GM13977 (cell line): ENCODE measurements around the gene TPGS1.

Experiments
- DNase-seq: peaks from one replicate; pipeline ENCODE4 v3.0.0; 2012; ENCODE audit warnings: low spot score
- in situ Hi-C: fragments of 300-500 bp; cut with MboI; formaldehyde crosslinking; loops from one replicate; pipeline ENCODE4 v1.12.0; 2022; ENCODE audit warnings: low sequenced_read_pairs, low pct_unique_long_range_greater_than_20kb, mixed read lengths, inconsistent platforms; ENCODE audit not compliant: unreplicated experiment
- TF ChIP-seq, protein P1 (sequence below): IDR thresholded peaks from 2 replicates; pipeline ENCODE4 v1.5.1; 2012; ENCODE audit warnings: mild to moderate bottlenecking, control low read depth; ENCODE audit not compliant: insufficient read depth; ENCODE audit errors: extremely low read depth, missing control alignments

The TPGS1 gene

DNA sequence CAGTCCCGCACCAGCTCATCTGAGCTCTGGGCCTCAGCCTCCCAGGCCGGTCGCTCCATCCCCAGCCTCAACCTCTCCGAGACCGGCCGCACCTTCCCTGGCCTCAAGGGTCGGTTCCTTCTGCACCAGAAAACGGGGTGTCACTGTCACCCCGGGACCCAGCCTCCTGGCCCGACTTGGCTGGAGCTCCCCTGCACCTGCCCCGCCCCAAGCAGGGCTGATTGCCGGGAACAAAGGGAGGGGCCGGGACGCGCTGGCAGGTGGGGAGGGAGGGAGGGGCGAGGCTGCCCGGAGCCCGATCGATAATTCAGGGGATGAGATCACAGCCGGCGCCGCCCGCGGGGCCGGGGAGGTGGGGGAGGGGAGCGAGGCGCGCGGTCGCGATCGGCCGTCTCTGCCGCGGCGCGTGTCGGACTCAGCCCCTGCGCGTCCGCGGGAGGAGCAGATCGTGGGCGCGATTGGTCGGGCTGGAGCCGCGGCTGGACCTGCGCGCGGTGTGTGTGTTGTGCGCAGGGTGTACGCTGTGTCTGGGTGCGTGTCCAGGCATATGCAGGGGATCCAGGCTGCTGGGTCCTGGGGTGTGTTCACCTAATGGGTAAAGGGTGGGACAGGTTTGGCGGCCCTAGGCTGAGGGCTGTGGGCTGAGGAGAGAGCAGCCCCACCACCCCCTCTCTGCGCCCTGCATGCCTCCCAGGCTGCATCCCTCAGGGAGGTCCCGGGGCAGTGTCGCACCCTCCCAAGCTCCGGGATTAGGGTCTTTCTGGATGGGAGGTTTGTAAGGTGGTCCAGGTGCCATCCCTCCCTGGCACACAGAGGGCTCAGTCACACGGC, 45.4 kb upstream of the TPGS1 start:
- in situ Hi-C loops: no loop called here
- TF ChIP-seq, protein P1, sequence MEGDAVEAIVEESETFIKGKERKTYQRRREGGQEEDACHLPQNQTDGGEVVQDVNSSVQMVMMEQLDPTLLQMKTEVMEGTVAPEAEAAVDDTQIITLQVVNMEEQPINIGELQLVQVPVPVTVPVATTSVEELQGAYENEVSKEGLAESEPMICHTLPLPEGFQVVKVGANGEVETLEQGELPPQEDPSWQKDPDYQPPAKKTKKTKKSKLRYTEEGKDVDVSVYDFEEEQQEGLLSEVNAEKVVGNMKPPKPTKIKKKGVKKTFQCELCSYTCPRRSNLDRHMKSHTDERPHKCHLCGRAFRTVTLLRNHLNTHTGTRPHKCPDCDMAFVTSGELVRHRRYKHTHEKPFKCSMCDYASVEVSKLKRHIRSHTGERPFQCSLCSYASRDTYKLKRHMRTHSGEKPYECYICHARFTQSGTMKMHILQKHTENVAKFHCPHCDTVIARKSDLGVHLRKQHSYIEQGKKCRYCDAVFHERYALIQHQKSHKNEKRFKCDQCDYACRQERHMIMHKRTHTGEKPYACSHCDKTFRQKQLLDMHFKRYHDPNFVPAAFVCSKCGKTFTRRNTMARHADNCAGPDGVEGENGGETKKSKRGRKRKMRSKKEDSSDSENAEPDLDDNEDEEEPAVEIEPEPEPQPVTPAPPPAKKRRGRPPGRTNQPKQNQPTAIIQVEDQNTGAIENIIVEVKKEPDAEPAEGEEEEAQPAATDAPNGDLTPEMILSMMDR: no peak
- no peak for DNase-seq

DNA sequence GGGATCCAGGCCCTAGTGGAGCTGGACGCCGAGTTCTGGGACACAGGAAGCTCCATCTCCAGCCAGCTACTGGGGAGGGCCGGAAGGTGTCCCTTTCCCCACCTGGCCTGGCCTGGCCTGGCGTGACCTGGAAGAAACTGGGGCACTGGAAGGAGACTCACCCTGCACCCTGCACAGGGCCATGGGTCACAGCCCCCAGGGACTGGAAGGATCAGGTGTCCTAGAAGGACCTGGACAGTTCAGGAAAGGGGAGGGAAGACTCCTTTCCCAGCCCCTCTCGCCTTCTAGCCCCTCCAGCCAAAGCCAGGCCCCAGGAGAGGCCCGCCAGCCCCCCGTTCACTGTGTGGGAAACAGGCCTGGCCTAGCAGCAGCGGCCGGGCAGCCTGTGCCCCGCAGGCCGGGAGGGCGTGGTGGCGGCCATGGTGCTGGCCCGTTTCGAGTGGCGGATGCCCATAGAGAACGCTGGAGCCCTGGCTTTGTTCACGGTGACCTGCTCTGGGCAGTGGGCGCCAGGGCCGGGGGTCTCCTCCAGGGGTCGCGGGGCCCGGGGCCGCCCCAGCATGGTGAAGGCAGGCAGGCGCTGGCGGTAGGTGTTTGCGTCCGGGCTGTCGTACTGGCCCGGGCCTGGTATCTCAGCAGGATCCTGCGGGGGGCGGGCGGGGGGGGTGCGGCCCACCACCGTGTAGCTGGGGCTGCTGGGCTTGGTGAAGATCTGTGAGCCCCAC, 43.7 kb upstream of the TPGS1 start:
- TF ChIP-seq, protein P1: no peak
- no peak for DNase-seq
- in situ Hi-C loops: no loop called here

DNA sequence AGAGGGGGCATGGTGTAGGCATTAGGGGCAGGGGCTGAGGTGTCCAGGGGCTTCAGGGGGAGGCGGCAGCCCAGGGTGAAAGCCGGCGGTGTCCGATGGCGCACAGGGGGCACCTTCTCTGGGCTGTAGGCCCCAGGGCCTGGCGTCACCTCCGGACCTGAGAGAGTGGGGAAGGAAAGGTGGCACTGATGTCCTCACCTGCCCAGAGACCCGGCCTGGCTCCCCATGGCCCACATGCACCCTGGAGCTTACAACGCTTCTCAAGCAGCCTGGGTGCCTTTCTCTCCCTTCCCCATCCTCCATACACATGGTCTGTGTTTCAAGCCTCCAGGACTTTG, 43.1 kb upstream of the TPGS1 start:
- in situ Hi-C loops: no loop called here

DNA sequence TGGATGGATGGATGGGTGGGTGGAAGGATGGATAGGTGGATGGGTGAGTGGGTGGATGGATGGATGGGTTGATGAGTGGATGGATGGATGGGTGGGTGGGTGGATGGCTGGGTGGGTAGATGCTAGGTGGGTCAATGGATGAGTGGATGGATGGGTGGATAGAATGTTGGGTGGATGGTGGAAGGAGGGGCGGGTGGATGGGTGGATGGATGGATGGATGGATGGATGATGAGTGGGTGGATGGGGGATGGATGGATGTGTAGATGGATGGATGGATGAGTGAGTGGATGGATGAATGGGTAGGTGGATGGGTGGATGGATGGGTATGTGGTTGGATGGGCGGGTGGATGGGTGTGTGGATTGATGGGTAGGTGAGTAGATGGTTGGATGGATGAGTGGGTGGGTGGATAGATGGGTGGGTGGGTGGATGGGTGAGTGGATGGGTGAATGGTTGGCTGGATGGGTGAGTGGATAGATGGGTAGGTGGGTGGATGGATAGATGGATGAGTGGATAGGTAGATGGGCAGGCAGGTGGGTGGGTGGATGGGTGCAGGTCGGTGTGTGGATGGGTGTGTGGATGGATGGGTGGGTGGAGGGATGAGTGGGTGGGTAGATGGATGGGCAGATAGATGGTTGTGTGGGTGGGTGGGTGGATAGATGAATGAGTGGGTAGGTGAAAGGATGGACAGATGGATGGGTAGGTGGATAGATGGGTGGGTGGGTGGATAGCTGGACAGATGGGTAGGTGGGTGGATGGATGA, 42.1 kb upstream of the TPGS1 start:
- DNase-seq: no peak
- in situ Hi-C loops: no loop called here
- TF ChIP-seq, protein P1: no peak

More for the DNA sequence above, 43.1 kb upstream of the TPGS1 start:
- no peak for DNase-seq
- TF ChIP-seq, protein P1: no peak

DNA sequence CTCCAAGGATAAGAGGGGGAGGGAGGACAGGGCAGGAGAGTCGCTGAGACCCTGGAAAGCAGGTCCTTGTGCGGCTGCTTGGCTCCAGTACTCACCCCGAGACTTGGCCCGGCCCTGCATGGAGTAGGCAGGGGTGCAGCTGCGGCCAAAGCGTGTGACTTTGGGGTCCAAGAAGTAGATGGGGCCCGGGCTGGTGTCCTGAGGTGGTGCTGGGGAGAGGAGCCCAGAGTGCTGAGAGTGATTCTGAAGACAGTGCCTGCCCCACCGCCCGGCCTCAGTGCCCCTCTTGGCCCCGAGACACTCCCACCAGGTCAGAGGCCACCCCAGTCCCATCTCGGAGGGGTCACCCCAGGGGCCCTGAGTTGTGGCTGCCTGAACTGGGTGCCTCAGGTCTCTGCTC, 39.7 kb upstream of the TPGS1 start:
- in situ Hi-C loops: no loop called here
- DNase-seq: no peak
- TF ChIP-seq, protein P1: no peak

DNA sequence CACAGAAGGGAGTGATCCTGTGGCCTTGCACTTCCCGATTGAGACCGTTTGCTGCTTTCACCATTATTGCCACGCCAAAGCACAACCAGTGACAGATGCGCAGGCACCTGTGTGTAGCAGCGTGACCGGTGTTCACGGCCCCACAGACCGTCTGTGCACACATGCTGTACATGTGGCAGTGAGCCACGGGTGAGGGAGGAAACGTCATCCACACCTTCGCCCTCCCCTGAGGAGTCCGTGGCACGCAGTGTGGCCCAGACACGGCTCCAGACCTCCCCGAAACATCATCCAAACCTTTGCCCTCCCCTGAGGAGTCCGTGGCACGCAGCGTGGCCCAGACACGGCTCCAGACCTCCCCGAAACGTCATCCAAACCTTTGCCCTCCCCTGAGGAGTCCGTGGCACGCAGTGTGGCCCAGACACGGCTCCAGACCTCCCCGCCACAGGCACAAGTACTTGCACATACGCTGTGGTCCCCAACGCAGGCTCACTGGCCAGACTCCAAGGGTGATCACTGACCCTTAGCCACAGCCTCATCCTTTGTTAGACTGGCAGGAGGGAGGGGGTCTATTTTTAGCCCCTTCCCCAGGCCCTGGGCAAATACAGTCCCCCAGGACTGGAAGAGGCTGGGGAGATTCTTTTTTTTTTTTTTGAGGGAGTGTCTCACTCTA, 38.6 kb upstream of the TPGS1 start:
- in situ Hi-C loops: no loop called here
- TF ChIP-seq, protein P1: no peak
- no peak for DNase-seq
